GM19372 (cell line): ENCODE results near the gene CCL3.

Experiments used
- ATAC-seq: cut with Tn5 transposase; IDR thresholded peaks from one replicate; pipeline ENCODE4 v1.9.1; 2021; ENCODE audit warnings: mild to moderate bottlenecking, low read depth, moderate library complexity; ENCODE audit not compliant: unreplicated experiment

Gene CCL3

GRCh38 chr17:36055921-36056520 is 33.9 kb downstream of the CCL3 start:
- ATAC-seq, result no peak

DNA sequence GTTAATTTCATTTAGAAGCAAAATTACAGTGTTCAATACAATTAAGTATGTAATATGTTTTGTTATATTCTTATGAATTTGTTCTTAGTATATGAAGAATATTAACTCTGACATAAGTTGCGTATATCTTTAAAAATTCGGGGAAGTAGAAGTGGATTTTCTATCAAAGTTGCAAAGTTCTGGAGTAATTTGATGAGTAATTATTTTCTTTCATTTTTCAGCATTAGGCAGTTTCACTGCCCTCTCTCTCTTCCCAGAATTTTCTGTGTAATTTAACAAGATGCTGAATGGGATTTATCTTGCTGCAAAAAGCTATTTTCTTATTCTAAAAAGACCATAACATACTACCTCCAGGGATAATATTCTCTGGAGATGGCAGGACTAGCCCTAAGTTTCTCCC is 34.8 kb downstream of the CCL3 start:
- no peak for ATAC-seq

GRCh38 chr17:36049643-36050042 is 40.3 kb downstream of the CCL3 start:
- no peak for ATAC-seq

GRCh38 chr17:36048066-36048465 is 41.9 kb downstream of the CCL3 start:
- no peak for ATAC-seq
